ENCODE data around the gene SZRD1. TPM values are rescaled to one million over a fixed set of nuclear protein-coding genes. Genes with fewer than 3 reads are reported as not detected.
A peak's percentile ranks its signal among the peaks of the same experiment; 100 is the strongest.

The SZRD1 gene
- total and polyA plus RNA-seq, 4 experiments from 2014 or later = 41.6 to 81.0 (median 67.9) TPM

DNA sequence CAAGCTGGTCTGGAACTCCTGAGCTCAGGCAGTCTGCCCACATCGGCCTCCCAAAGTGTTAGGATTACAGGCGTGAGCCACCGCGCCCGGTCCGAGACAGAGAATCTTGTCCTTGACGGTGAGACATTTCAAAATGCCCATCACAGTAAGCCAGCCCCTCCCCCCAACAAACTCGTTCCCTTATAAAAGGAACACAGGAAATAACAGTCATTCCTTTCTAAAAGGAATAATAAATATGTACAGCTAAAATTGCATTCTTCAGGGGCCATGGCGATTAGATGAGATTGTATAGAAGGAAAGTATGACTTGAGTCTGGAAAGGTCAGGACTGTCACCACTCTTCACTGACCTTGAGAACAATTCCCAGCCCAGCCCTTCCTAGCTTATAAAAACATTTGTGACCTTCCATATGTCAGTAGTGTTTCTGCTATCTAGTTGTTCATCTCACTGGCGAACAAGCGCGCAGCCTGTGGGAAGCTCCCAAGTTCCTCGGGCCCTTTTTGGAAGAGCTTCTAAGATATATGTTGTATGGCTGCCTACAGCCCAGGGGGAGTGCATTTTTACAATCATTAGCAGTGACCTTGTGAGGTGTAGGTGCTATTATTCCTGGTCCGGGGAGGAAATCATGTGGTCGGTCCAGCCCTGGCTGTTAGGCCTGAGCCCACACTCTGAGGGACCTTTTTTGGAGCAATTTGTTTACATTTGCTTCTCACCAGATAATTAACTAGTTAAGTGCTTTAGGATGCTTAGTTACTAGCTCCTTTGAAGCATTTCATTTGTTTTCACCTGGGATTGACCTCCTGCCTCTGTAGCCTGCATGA is 8.7 kb downstream of the SZRD1 start:
- ChIA-PET POLR2A (ENCODE audit: partially characterized antibody) (interaction anchor here (1.1 to 1.5 kb wide), 2 partner anchors 9 to 12 kb away, joined by 3 to 4 read pairs; partner anchors contain the start of gene SZRD1), CTCF (ENCODE audit: partially characterized antibody) (interaction anchor here (0.7 to 1.2 kb wide), 3 partner anchors 12 to 20 kb away, joined by 3 read pairs; no protein-coding TSS in a partner anchor)
- H3K9me3 Mint-ChIP-seq = no peaks in the 10 kb centered on the region
- peaks cover 10 to 36% of the 10 kb centered on the region in 2 donors for H3K36me3 Mint-ChIP-seq
- intact Hi-C loops (cut with micrococcal nuclease) = no loop called here
- Histone ChIP-seq H3K27ac (ENCODE audit: low read depth, low read length) (peak overlapping the region; percentile 3), H3K9me3 (ENCODE audit: control insufficient read depth in 1 of 2, low read length in 2 of 2) (no peaks in the 10 kb centered on the region), H3K4me3 (ENCODE audit: low read length in 2 of 2) (no peak overlapping the region), H3K4me1 (ENCODE audit: insufficient read depth, low read length) (peaks cover 68% of the 10 kb centered on the region), H3K36me3 (ENCODE audit: insufficient read depth, low read length) (peaks cover 4% of the 10 kb centered on the region), H3K27me3 (ENCODE audit: insufficient read depth, low read length) (no peaks in the 10 kb centered on the region)
- DNase-seq = no peak
- peak overlapping the region in 4 of 7 donors; percentile 23 to 73 (median 52) for H3K27ac Mint-ChIP-seq
- peak overlapping the region in 6 of 8 donors; percentile 3 to 40 (median 21) for H3K4me3 Mint-ChIP-seq
- peaks cover 55 to 93% (median 73%) of the 10 kb centered on the region in 4 donors for H3K4me1 Mint-ChIP-seq
- H3K27me3 Mint-ChIP-seq = no peaks in the 10 kb centered on the region

DNA sequence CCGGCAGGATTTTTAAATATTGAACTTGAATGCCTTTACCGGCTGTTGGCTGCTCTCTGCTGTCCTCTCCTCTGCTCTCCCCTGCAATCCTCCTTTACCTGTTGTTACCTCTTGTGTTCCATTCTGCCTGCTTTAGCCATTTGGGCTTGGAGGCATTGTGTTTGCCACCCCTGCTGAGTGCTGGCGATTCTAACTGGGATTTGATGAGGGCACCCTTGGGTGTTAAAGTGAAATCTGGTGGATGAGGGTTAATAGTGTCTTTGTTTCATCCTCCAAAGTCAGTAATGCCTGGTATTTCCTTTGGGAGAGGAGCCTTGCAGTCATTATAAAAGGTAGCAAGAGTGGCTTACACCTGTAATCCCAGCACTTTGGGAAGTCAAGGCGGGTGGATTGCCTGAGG is 9.9 kb downstream of the SZRD1 start:
- H3K36me3 Mint-ChIP-seq = peaks cover 14 to 32% of the 10 kb centered on the region in 2 donors
- Histone ChIP-seq H3K27me3 (ENCODE audit: insufficient read depth, low read length) (no peaks in the 10 kb centered on the region), H3K27ac (ENCODE audit: low read depth, low read length) (no peak overlapping the region), H3K4me1 (ENCODE audit: insufficient read depth, low read length) (peaks cover 57% of the 10 kb centered on the region), H3K36me3 (ENCODE audit: insufficient read depth, low read length) (peaks cover 4% of the 10 kb centered on the region), H3K4me3 (ENCODE audit: low read length in 2 of 2) (no peak overlapping the region), H3K9me3 (ENCODE audit: control insufficient read depth in 1 of 2, low read length in 2 of 2) (no peaks in the 10 kb centered on the region)
- no peaks in the 10 kb centered on the region for H3K27me3 Mint-ChIP-seq
- ChIA-PET POLR2A (ENCODE audit: partially characterized antibody) (no interaction called here), CTCF (ENCODE audit: partially characterized antibody) (no interaction called here)
- peak overlapping the region in 5 of 8 donors; percentile 36 to 54 (median 40) for H3K4me3 Mint-ChIP-seq
- H3K4me1 Mint-ChIP-seq = peaks cover 50 to 91% (median 68%) of the 10 kb centered on the region in 4 donors
- no peaks in the 10 kb centered on the region for H3K9me3 Mint-ChIP-seq
- intact Hi-C loops (cut with micrococcal nuclease) = no loop called here
- no peak for DNase-seq
- H3K27ac Mint-ChIP-seq = peak overlapping the region in 4 of 7 donors; percentile 47 to 70 (median 56)

DNA sequence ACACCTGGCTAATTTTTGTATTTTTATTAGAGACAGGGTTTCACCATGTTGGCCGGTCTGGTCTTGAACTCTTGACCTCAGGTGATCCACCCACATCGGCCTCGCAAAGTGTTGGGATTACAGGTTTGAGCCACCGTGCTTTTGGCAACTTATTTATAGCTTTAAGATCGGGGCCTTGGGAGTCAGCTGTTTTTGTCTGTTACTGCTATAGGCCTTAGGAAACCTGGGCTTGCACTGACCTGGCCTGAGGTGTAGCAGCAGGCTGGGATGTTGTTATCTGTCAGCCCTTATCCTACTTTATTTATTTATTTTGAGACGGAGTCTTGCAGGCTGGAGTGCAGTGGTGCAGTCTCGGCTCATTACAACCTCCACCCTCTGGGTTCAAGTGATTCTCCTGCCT is 11.4 kb downstream of the SZRD1 start:
- Histone ChIP-seq H3K9me3 (ENCODE audit: control insufficient read depth in 1 of 2, low read length in 2 of 2) (no peaks in the 10 kb centered on the region), H3K4me1 (ENCODE audit: insufficient read depth, low read length) (peaks cover 49% of the 10 kb centered on the region), H3K27me3 (ENCODE audit: insufficient read depth, low read length) (no peaks in the 10 kb centered on the region), H3K36me3 (ENCODE audit: insufficient read depth, low read length) (peaks cover 4% of the 10 kb centered on the region), H3K27ac (ENCODE audit: low read depth, low read length) (no peak overlapping the region), H3K4me3 (ENCODE audit: low read length in 2 of 2) (no peak overlapping the region)
- no peaks in the 10 kb centered on the region for H3K9me3 Mint-ChIP-seq
- intact Hi-C loops (cut with micrococcal nuclease) = no loop called here
- peaks cover 44 to 90% (median 63%) of the 10 kb centered on the region in 4 donors for H3K4me1 Mint-ChIP-seq
- peak overlapping the region in 2 of 7 donors; percentile 21 to 53 for H3K27ac Mint-ChIP-seq
- no peaks in the 10 kb centered on the region for H3K27me3 Mint-ChIP-seq
- CTCF ChIA-PET (ENCODE audit: partially characterized antibody) = interaction anchor here (0.6 kb wide), 2 partner anchors 9 to 224 kb away, joined by 3 to 4 read pairs; no protein-coding TSS in a partner anchor
- no peak overlapping the region for H3K4me3 Mint-ChIP-seq
- peaks cover 13 to 26% of the 10 kb centered on the region in 2 donors for H3K36me3 Mint-ChIP-seq
- DNase-seq = no peak
- POLR2A ChIA-PET (ENCODE audit: partially characterized antibody) = interaction anchor here (1.2 kb wide), 1 partner anchor 11 kb away, joined by 5 read pairs; the partner anchor contains the start of gene SZRD1

DNA sequence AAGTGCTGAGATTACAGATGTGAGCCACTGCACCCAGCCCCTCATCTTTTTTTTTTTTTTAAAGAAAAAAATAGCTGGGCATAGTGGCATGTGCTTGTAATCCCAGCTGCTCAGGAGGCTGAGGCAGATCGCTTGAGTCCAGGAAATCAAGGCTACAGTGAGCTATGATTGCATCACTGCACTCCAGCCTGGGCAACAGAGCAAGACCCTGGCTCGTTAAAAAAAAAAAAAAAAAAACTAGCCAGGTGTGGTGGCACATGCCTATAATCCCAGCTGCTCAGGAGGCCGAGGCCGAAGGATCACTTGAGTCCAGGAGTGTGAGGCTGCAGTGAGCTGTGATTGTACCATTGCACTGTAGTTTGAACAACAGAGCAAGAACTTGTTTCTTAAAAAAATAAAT is 13.8 kb downstream of the SZRD1 start:
- Mint-ChIP-seq H3K27me3 (no peaks in the 10 kb centered on the region), H3K4me3 (no peak overlapping the region), H3K4me1 (peaks cover 42 to 88% (median 61%) of the 10 kb centered on the region in 4 donors), H3K9me3 (no peaks in the 10 kb centered on the region), H3K27ac (no peak overlapping the region), H3K36me3 (peaks cover 8 to 21% of the 10 kb centered on the region in 2 donors)
- ChIA-PET POLR2A (ENCODE audit: partially characterized antibody) (interaction anchor here (0.6 to 1.3 kb wide), 3 partner anchors 9 to 1081 kb away, joined by 3 to 4 read pairs (median 3); no protein-coding TSS in a partner anchor), CTCF (ENCODE audit: partially characterized antibody) (interaction anchor here (0.8 to 1.5 kb wide), 2 partner anchors 14 to 18 kb away, joined by 3 to 6 read pairs; no protein-coding TSS in a partner anchor)
- no peak overlapping the region for H3K4me3 ChIP-seq (ENCODE audit: low read length in 2 of 2)
- no peaks in the 10 kb centered on the region for H3K27me3 ChIP-seq (ENCODE audit: insufficient read depth, low read length)
- H3K36me3 ChIP-seq (ENCODE audit: insufficient read depth, low read length) = no peaks in the 10 kb centered on the region
- H3K27ac ChIP-seq (ENCODE audit: low read depth, low read length) = no peak overlapping the region
- peaks cover 47% of the 10 kb centered on the region for H3K4me1 ChIP-seq (ENCODE audit: insufficient read depth, low read length)
- no peak for DNase-seq
- intact Hi-C loops (cut with micrococcal nuclease) = no loop called here
- H3K9me3 ChIP-seq (ENCODE audit: control insufficient read depth in 1 of 2, low read length in 2 of 2) = no peaks in the 10 kb centered on the region

DNA sequence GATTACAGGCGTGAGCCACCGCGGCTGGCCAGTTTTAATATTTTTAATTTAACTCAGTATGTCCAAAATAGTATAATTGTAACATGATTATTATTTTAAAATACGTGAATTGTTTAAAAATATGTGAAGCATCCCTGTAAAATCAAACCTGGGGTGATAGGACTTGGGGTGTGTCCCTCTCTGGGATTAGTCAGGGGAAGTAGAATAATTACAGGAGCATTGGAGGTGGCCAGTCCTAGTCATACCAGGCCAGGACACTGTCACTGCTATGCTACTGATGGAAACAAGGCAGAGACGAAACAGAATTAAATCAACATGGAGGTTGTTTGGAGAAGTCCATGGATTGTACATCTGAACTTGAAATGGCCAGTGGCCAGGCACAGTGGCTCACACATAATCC is 16.8 kb downstream of the SZRD1 start:
- Histone ChIP-seq H3K36me3 (ENCODE audit: insufficient read depth, low read length) (no peaks in the 10 kb centered on the region), H3K4me1 (ENCODE audit: insufficient read depth, low read length) (peaks cover 48% of the 10 kb centered on the region), H3K4me3 (ENCODE audit: low read length in 2 of 2) (no peak overlapping the region), H3K9me3 (ENCODE audit: control insufficient read depth in 1 of 2, low read length in 2 of 2) (no peaks in the 10 kb centered on the region), H3K27me3 (ENCODE audit: insufficient read depth, low read length) (no peaks in the 10 kb centered on the region), H3K27ac (ENCODE audit: low read depth, low read length) (no peak overlapping the region)
- CTCF ChIA-PET (ENCODE audit: partially characterized antibody) = no interaction called here
- no peaks in the 10 kb centered on the region for H3K27me3 Mint-ChIP-seq
- POLR2A ChIA-PET (ENCODE audit: partially characterized antibody) = no interaction called here
- no peak for DNase-seq
- H3K27ac Mint-ChIP-seq = peak overlapping the region; percentile 8 to 91 (median 62)
- H3K36me3 Mint-ChIP-seq = peaks cover 8 to 18% of the 10 kb centered on the region in 2 donors
- intact Hi-C loops (cut with micrococcal nuclease) = no loop called here
- peaks cover 46 to 76% (median 57%) of the 10 kb centered on the region in 4 donors for H3K4me1 Mint-ChIP-seq
- no peaks in the 10 kb centered on the region for H3K9me3 Mint-ChIP-seq
- H3K4me3 Mint-ChIP-seq = peak overlapping the region in 2 of 8 donors; percentile 58 to 63

DNA sequence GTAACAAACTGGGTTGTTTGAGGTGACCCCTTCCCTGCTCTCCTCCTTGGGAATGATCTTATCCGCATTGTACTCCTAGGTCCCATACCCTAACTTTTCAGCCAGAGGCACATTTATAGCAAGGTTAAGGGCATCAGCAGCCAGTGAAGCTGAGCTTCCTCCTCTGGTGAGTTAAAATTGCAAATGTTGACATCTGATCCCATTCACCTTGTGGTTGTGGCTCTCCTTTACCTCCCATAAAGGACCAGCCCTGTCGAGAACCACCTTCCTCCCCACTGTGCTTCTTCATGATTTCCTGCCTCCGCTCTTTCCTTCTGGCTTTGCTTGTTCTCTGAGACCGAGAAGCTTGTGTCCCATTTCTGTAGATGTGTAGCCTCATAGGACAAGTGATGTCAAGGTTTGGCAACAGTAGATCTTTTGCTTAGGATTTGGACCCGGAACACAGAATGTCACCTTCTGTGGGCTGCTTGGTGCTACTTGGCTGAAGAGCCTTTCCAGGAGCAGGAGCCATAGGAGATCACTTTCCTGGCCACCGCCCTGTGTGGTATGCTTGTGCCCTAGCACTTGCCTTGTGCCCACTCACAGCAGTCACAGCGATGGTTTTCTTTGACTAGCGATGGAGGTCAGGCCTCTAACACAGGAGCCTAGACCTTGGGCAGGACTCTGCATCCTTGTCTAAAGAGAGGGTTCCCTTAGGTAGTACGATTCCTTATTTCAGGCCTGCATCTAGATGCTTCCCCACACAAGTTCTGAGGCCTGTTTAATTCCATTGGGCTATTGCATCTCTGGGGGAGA is 18.8 kb downstream of the SZRD1 start:
- no peak for DNase-seq
- H3K9me3 Mint-ChIP-seq = no peaks in the 10 kb centered on the region
- H3K27ac Mint-ChIP-seq = peak overlapping the region; percentile 53 to 95 (median 68)
- Histone ChIP-seq H3K27ac (ENCODE audit: low read depth, low read length) (peak overlapping the region; percentile 58), H3K9me3 (ENCODE audit: control insufficient read depth in 1 of 2, low read length in 2 of 2) (no peaks in the 10 kb centered on the region), H3K4me1 (ENCODE audit: insufficient read depth, low read length) (peaks cover 62% of the 10 kb centered on the region), H3K4me3 (ENCODE audit: low read length in 2 of 2) (no peak overlapping the region), H3K27me3 (ENCODE audit: insufficient read depth, low read length) (no peaks in the 10 kb centered on the region), H3K36me3 (ENCODE audit: insufficient read depth, low read length) (no peaks in the 10 kb centered on the region)
- H3K36me3 Mint-ChIP-seq = peaks cover 8 to 17% of the 10 kb centered on the region in 2 donors
- ChIA-PET CTCF (ENCODE audit: partially characterized antibody) (no interaction called here), POLR2A (ENCODE audit: partially characterized antibody) (interaction anchor here (2.2 to 3.2 kb wide), 4 partner anchors 14 to 55 kb away, joined by 5 to 19 read pairs (median 12); partner anchors contain the start of gene NECAP2)
- H3K27me3 Mint-ChIP-seq = no peaks in the 10 kb centered on the region
- H3K4me3 Mint-ChIP-seq = peak overlapping the region in 7 of 8 donors; percentile 68 to 88 (median 83)
- intact Hi-C loops (cut with micrococcal nuclease) = loop anchor here (2.0 kb wide), 1 partner anchor 19 kb away; the partner anchor contains the start of gene SZRD1
- peaks cover 45 to 74% (median 60%) of the 10 kb centered on the region in 4 donors for H3K4me1 Mint-ChIP-seq
